HepG2 (cell line): Measurements from ENCODE around the gene OR56A3.

ENCODE experiments used
- ARHGAP35 ChIP-seq: sonication (generic); formaldehyde crosslinking; IDR thresholded peaks from 2 replicates; pipeline ENCODE4 v1.9.0; 2022; ENCODE audit warnings: mild to moderate bottlenecking, inconsistent platforms, moderate library complexity, missing genetic modification reagents, borderline replicate concordance
- EED ChIP-seq: sonication (generic); formaldehyde crosslinking; IDR thresholded peaks from 2 replicates; pipeline ENCODE4 v1.5.0; 2020; ENCODE audit warnings: mild to moderate bottlenecking, missing genetic modification reagents
- ZBTB10 ChIP-seq: sonication (generic); formaldehyde crosslinking; IDR thresholded peaks from 2 replicates; pipeline ENCODE4 v1.4.0; 2020; ENCODE audit warnings: missing genetic modification reagents, borderline replicate concordance
- ZNF205 ChIP-seq: IDR thresholded peaks from 2 replicates; pipeline ENCODE4 v1.6.1; 2018; ENCODE audit warnings: missing biosample characterization, missing genetic modification reagents
- TF ChIP-seq, protein P1 (sequence below): sonication (generic); formaldehyde crosslinking; IDR thresholded peaks from 2 replicates; pipeline ENCODE4 v1.4.0; 2020; ENCODE audit warnings: mild to moderate bottlenecking, missing genetic modification reagents
- TF ChIP-seq, protein P2 (sequence below): sonication (generic); formaldehyde crosslinking; IDR thresholded peaks from 2 replicates; pipeline ENCODE4 v1.8.1; 2023; ENCODE audit warnings: missing genetic modification reagents, inconsistent platforms, borderline replicate concordance

DNA sequence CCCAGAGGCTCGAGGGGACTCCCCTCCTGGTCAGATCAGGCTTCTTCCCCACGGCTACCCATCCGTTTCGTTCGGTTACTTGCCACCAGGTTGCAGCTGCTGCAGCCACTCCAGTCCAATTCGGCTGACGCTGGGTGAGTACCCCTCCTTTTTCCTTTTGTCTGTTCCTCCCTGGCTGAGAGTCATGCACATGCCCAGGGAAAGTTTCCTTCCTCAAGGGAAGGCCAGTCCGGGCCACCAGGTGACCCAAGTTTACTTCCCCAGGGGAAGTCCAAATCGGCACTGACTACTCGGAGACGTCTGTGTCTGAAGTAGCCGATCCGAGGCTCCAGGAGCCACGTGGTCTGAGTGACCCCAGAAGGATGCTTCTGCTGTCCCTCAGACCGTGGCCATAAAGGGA lies 13.2 kb upstream of the OR56A3 start:
- TF ChIP-seq, protein P1, sequence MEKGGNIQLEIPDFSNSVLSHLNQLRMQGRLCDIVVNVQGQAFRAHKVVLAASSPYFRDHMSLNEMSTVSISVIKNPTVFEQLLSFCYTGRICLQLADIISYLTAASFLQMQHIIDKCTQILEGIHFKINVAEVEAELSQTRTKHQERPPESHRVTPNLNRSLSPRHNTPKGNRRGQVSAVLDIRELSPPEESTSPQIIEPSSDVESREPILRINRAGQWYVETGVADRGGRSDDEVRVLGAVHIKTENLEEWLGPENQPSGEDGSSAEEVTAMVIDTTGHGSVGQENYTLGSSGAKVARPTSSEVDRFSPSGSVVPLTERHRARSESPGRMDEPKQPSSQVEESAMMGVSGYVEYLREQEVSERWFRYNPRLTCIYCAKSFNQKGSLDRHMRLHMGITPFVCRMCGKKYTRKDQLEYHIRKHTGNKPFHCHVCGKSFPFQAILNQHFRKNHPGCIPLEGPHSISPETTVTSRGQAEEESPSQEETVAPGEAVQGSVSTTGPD (CRISPR knock-in tag) = no peak
- no peak for TF ChIP-seq ARHGAP35 (CRISPR knock-in tag)
- no peak for TF ChIP-seq ZBTB10 (CRISPR knock-in tag)
- TF ChIP-seq ZNF205 (CRISPR knock-in tag) = no peak
- TF ChIP-seq, protein P2, sequence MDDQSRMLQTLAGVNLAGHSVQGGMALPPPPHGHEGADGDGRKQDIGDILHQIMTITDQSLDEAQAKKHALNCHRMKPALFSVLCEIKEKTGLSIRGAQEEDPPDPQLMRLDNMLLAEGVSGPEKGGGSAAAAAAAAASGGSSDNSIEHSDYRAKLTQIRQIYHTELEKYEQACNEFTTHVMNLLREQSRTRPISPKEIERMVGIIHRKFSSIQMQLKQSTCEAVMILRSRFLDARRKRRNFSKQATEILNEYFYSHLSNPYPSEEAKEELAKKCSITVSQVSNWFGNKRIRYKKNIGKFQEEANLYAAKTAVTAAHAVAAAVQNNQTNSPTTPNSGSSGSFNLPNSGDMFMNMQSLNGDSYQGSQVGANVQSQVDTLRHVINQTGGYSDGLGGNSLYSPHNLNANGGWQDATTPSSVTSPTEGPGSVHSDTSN (CRISPR knock-in tag) = no peak
- TF ChIP-seq EED = no peak
